ENCODE results near the gene STRN.
"Not testable (repeated sequence)": the region's sequence is repeated elsewhere in the genome, so short reads cannot be mapped to it uniquely, and the experiment has no call there.

The STRN gene

DNA sequence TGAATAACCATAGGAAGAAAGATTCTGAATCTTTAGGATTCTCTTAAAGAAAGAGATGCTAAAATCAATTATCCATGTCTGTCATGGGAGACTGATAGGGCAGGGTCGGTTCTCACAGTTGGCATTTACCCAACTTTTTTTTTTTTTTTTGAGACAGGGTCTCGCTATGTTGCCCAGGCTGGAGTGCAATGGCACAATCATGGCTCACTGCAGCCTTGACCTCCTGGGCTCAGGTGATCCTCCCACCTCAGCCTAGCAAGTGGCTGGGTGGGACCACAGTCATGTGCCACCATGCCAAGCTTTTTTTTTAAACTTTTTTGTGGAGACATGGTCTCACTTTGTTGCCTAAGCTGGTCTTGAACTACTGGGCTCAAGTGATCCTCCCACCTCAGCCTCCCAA lies 141.7 kb downstream of the STRN start:
- DNase-seq = not testable (repeated sequence)

DNA sequence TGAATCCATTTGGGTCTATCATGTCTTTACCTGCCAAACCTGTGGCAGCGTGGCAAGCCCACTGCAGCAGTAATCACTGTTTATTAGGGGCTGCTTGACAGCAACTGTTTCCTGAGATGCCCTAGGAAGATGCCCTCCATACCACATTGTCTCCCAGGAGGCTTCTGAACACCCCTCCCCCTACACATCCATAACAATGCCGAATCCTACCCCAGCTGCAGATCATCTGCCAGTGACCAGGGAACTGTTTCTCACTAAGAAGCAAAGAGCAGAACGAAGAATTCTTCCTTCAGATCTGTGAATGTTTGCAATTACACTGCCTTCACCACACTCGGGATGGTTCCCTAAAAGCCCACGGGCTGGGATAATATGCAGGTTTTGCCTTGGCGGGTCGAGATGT lies 142.1 kb downstream of the STRN start:
- no peak for DNase-seq

GRCh38 chr2:36823862-36824261 lies 142.5 kb downstream of the STRN start:
- DNase-seq = no peak

DNA sequence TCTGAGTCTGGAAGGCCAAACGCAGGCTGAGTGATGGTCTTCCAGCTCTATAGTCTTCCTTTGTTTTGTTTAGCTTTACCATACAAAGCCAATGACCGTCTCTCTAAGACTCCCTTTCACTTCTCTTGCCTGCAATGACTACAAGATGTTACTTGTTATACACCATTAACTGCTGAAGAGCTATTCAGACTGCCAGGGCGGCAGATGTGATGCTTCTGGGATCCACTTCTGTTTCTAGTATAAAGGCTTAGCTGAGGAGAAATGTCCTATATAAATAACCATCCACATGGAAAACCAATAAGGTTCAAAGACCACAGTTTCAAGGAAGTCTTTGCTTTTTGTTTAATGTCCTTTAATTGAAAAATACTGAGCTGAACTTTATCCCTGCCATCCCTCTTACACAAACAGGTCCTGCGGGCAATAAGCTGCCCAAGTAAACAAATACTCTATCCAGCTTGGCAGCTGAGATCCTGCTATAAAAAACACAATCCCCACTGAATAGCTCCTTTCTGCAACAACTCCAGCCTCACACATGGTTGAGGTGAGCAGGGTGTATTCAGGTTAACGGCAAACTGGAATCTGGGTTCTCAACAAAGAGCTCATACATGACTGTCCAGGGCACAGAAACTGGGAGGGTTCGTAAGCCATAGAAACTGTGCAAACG lies 145.3 kb downstream of the STRN start:
- DNase-seq = no peak

DNA sequence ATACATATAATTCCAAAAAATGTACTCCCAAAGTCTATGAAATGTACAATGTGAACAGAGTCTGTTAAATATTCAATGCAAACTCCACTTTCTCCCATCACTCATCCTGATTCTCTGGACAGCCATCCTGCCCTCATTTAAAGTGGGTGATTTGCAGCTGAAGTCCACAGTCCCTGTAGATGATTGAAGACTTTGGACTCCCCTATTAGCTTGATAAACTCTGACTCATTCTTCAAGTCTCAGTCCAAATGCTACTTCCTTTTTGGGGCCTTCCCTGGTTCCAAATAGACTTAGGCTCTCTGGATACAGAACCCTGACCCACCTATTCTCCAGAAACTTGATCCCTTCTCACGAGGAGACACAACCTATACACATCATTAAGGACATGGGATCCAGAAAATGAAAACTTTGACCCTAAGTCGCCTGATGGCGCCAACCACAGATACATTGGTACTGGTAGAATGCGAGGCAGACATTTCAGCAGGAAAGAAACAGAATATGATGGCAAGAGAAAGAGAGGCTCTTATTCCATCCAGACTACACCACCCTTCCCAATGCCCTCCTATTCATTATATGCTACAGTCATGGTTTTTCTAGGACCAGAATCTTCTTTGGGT lies 147.1 kb downstream of the STRN start:
- no peak for DNase-seq

DNA sequence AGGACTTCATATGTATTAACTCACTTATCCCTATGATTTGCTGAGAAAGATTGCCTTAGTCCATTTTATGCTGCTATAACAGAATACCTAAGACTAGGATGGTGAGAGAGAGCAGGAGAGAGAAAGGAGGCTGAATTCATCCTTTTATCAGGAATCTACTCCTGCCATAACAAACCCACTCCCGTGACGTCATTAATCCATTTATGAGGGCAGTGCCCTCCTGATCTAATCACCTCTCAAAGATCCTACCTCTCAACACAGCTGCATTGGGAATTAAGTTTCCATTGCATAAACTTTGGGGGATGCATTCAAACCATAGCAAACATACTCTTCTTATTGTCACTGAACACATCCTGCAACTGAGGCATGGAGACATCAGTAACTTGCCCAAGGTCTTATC lies 147.8 kb downstream of the STRN start:
- no peak for DNase-seq

DNA sequence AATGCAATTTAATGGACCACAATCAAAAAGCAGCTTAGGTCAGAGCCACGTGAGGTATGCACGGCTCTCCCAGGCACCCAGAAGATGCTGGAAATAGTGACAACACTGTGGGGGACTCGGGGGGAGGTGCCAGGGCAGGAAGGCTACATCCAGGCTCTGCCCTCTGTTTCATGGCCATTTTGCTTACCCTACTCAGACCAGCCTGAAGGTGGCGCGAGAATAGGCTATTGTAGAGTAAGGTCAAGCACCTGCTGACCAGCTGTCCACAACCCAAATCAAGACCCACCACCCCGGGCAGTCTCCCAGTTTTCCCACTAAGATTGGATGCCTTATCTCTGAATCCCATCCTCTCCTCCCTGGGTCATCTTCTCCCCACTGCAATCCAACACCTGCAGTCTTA lies 154.1 kb downstream of the STRN start:
- DNase-seq = no peak

DNA sequence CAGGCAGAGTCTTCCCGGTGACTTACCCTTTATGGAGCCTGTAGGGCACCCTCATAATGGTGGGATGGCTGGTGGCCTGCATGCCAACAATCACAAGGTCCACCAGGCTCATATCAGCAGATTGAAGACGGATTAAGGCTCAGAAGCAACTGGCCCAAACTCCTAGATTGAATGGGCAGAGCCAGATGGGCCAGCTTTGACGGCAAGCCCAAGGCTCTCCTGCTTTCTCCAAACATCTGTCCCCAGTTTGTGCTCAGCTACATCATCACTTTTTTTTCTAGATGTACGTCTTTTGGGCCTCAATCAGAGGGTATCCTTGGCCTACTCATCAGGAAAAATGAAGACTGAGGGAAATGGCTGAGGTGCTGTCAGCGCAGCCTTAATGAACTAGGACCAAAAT lies 155.3 kb downstream of the STRN start:
- DNase-seq = no peak

- no peak for DNase-seq
Measured at GRCh38 chr2:36809069-36809445, 157.3 kb downstream of the STRN start.

- DNase-seq = no peak
Measured at GRCh38 chr2:36808386-36809068, 157.8 kb downstream of the STRN start.

GRCh38 chr2:36807223-36807886 lies 159.0 kb downstream of the STRN start:
- no peak for DNase-seq

DNA sequence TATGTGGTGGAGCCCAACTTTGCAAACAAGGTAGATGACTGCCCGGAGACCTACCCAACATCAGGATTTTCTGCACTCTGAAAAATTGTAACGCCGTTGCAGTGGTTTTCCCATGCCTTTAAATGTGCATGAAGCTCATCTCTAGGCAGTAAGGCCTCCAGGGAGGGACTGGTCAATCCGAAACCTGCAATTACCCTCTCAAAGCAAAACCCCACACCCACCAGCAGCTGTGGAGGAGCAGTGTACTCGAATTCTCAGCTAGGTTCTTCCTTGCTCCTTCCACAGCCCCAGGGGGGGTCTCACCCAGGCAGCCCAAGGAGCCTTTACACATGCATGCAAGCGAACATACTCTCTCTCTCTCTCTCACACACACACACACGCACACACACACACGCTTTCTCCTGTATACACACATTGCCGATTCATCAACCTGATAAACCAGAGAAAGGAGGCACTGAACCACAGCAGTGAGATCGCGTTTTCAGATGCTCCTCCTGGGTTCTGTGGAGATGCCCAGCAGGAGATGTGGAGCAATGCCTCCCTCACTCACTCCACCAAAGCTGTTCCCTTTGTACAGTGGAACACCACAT lies 160.6 kb downstream of the STRN start:
- no peak for DNase-seq

DNA sequence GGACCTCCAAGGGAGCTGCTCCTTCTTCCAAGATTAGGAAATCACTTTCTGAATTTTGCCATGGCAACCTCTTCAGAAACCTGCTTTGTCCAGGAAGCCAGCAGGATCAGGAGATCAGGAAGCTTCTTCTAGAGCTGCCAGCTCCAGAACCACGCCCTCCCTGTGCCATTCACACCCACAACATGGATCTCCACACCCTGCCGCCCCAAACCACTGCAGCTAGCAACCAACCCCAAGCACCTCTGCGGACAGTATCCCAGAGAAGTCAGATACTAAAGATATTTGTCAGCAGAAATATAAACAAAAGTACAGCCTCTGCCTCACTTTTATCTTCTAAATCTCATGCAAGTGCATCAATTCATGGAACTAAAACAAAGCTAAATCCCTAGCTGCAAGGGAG lies 163.4 kb downstream of the STRN start:
- no peak for DNase-seq

- DNase-seq = no peak
Measured at GRCh38 chr2:36801088-36801487, 165.2 kb downstream of the STRN start.

DNA sequence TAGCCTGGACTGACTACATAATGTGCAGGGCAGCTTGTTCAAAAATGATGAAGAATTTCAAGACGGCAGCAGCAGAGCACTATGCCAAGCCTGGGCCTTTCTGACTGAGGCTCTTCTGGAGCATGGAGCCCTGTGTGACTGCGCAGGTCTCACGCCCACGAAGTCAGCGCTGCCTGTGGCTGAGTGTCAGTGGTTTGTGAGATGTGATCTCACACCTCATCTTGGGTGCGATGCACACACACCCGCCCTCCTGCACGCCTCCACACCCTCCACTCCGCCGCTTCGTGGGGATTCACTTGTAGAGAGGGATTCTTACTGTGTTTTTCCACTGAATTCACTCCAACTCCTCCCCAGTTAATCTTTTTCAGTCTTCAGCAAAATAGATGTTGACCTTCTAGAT lies 166.0 kb downstream of the STRN start:
- no peak for DNase-seq

DNA sequence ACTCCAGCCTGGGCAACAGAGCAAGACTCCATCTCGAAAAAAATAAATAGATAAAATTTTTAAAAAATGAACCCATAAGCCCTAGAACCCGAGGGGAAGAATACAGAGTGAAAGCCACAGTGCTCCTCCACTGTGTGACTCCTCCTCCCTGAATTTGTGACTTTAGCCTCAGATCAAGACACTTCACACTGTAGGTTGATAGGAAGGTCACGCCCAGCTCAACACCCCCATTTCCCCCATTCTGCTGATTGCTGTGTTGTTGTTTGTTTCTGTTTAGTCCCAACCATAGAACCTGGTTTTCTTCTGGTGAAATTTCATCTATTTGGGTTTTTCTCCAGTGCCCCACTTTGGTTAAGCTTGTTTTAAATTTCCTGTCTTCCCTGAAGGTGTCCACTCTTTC lies 167.6 kb downstream of the STRN start:
- no peak for DNase-seq

- no peak for DNase-seq
Measured at GRCh38 chr2:36797324-36798070, 168.8 kb downstream of the STRN start.
